Measurements from ENCODE around the gene FEZF2. TPM values are rescaled to one million over a fixed set of nuclear protein-coding genes. Genes with fewer than 3 reads are reported as not detected.

FEZF2 gene
- total RNA-seq, 1 experiment from 2014 or later, result not detected

DNA sequence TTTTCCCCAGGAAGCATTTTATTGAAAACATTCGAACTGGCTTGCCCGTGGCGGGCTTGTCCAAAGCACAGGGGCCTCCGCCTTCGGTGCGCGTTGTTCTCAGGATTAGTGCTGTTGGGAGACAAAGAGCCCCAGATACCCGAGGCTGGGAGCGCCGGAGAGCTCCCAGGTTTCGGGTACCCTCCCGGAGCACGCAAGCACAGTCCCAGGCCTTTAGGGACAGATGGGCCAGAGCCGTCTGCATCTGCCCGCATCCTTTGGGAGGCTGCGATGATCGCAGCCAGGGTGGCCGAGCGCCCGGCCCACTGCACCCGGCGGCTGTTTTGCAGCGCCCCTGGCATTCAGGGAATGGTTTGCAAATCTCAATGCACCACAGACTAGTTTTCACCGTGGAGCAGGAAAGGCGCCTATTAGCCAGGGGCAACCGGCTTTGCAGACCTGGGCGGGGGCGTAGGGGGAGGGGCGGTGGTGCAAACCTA is 5.0 kb upstream of the FEZF2 start:
- no peak for DNase-seq
- intact Hi-C loops (cut with micrococcal nuclease; ENCODE audit: unreplicated experiment), result no loop called here
- TF ChIP-seq, protein P1, sequence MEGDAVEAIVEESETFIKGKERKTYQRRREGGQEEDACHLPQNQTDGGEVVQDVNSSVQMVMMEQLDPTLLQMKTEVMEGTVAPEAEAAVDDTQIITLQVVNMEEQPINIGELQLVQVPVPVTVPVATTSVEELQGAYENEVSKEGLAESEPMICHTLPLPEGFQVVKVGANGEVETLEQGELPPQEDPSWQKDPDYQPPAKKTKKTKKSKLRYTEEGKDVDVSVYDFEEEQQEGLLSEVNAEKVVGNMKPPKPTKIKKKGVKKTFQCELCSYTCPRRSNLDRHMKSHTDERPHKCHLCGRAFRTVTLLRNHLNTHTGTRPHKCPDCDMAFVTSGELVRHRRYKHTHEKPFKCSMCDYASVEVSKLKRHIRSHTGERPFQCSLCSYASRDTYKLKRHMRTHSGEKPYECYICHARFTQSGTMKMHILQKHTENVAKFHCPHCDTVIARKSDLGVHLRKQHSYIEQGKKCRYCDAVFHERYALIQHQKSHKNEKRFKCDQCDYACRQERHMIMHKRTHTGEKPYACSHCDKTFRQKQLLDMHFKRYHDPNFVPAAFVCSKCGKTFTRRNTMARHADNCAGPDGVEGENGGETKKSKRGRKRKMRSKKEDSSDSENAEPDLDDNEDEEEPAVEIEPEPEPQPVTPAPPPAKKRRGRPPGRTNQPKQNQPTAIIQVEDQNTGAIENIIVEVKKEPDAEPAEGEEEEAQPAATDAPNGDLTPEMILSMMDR (IDR thresholded peaks at IDR 0.05; ENCODE audit: insufficient read depth in 1 of 2, low read depth in 1 of 2, low read length in 1 of 2, severe bottlenecking in 1 of 2, unreplicated experiment in 1 of 2), result no peak
- H3K4me3 Mint-ChIP-seq (ENCODE audit: unreplicated experiment), result no peak overlapping the region
- H3K27me3 ChIP-seq (replicated peaks; ENCODE audit: control insufficient read depth, insufficient read depth, low read length), result peaks cover 3% of the 10 kb centered on the region
- ChIA-PET CTCF (no interaction called here), POLR2A (no interaction called here)
- no peak overlapping the region for H3K4me3 ChIP-seq (ENCODE audit: low read depth, low read length)
- no peaks in the 10 kb centered on the region for H3K9me3 ChIP-seq
- H3K36me3 Mint-ChIP-seq (ENCODE audit: insufficient read depth, unreplicated experiment), result no peaks in the 10 kb centered on the region
- H3K27ac Mint-ChIP-seq (ENCODE audit: unreplicated experiment), result no peak overlapping the region
- no peaks in the 10 kb centered on the region for H3K4me1 Mint-ChIP-seq (ENCODE audit: low read depth, unreplicated experiment)
- H3K27me3 Mint-ChIP-seq (ENCODE audit: insufficient read depth, unreplicated experiment), result peaks cover 32% of the 10 kb centered on the region
- H3K9me3 Mint-ChIP-seq (ENCODE audit: unreplicated experiment), result no peaks in the 10 kb centered on the region
- no TSS peak for BruUV-seq (replicated peaks)
- no peaks in the 10 kb centered on the region for H3K36me3 ChIP-seq (ENCODE audit: control insufficient read depth, insufficient read depth, low read length)
- H3K4me1 ChIP-seq, result no peaks in the 10 kb centered on the region

DNA sequence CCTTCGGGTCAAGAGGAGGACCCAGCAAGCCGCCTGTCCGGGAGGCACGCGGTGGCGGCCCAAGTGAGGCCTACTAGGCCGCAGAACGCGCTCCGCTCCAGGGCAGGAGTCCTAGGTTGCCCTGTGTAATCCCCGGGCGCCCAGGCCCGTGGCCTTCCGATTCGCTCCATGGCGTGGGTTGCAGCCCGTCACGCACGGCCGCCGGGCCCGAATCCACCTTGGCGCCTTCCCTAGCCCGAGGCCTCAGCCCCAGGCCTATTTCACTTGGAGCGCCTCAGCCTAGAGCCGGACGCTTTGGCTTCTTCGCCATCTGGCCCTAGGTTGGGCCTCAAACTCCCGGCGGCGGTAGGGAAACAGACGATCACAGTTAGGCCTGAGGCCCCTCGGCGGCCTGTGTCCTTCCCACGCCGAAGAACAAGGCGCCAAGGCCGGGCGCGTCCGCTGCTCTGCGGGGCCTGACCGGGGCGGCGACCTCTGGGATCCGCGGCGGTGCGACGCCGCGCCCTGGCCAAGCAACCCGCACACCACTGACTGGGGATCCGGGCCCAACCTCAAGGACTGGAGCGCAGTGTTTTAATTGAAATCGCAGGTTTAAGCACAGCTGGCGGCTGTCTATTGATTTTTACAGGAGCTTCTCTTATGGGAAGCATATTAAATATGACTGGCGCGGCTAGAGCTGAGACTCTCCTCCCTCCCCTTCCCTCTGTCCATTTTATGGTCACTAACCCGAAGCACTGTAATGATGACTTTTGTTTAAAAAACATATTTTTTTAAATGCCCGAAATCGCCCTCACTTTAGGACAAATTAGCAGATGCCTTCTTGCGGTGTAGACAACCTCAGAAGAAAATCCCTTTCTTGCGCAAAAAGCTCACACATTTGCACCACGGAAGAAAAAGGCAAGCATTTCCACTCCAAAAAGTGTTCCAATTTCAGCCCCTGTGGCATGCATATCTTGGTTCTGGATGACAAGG is 3.8 kb upstream of the FEZF2 start:
- intact Hi-C loops (cut with micrococcal nuclease; ENCODE audit: unreplicated experiment), result no loop called here
- ChIA-PET POLR2A (no interaction called here), CTCF (no interaction called here)
- Mint-ChIP-seq H3K4me3 (ENCODE audit: unreplicated experiment) (no peak overlapping the region), H3K27ac (ENCODE audit: unreplicated experiment) (no peak overlapping the region), H3K4me1 (ENCODE audit: low read depth, unreplicated experiment) (no peaks in the 10 kb centered on the region), H3K36me3 (ENCODE audit: insufficient read depth, unreplicated experiment) (no peaks in the 10 kb centered on the region), H3K9me3 (ENCODE audit: unreplicated experiment) (no peaks in the 10 kb centered on the region), H3K27me3 (ENCODE audit: insufficient read depth, unreplicated experiment) (peaks cover 30% of the 10 kb centered on the region)
- no peaks in the 10 kb centered on the region for H3K9me3 ChIP-seq
- H3K36me3 ChIP-seq (ENCODE audit: control insufficient read depth, insufficient read depth, low read length), result no peaks in the 10 kb centered on the region
- H3K27me3 ChIP-seq (replicated peaks; ENCODE audit: control insufficient read depth, insufficient read depth, low read length), result peaks cover 3% of the 10 kb centered on the region
- no peak for DNase-seq
- BruUV-seq (replicated peaks), result no TSS peak
- TF ChIP-seq, protein P1 (IDR thresholded peaks at IDR 0.05; ENCODE audit: insufficient read depth in 1 of 2, low read depth in 1 of 2, low read length in 1 of 2, severe bottlenecking in 1 of 2, unreplicated experiment in 1 of 2), result no peak
- H3K4me1 ChIP-seq, result no peaks in the 10 kb centered on the region
- no peak overlapping the region for H3K4me3 ChIP-seq (ENCODE audit: low read depth, low read length)

DNA sequence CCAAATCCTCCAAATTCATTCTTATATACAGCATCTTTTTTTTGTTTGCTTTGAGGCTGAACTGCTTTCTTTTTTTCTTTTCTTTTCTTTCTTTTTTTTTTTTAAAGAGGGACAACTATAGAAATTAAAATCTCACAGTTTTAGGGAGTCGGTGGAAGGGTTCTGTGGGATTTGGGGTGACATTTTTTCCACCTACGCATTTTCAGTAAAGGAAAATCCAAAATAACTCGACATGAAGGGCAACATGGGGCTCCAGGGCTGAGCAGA is 3.0 kb upstream of the FEZF2 start:
- Mint-ChIP-seq H3K36me3 (ENCODE audit: insufficient read depth, unreplicated experiment) (no peaks in the 10 kb centered on the region), H3K4me3 (ENCODE audit: unreplicated experiment) (no peak overlapping the region), H3K27me3 (ENCODE audit: insufficient read depth, unreplicated experiment) (peaks cover 27% of the 10 kb centered on the region), H3K9me3 (ENCODE audit: unreplicated experiment) (no peaks in the 10 kb centered on the region), H3K27ac (ENCODE audit: unreplicated experiment) (no peak overlapping the region), H3K4me1 (ENCODE audit: low read depth, unreplicated experiment) (no peaks in the 10 kb centered on the region)
- CTCF ChIA-PET, result no interaction called here
- intact Hi-C loops (cut with micrococcal nuclease; ENCODE audit: unreplicated experiment), result no loop called here
- Histone ChIP-seq H3K36me3 (ENCODE audit: control insufficient read depth, insufficient read depth, low read length) (no peaks in the 10 kb centered on the region), H3K4me3 (ENCODE audit: low read depth, low read length) (no peak overlapping the region), H3K9me3 (no peaks in the 10 kb centered on the region), H3K27me3 (replicated peaks; ENCODE audit: control insufficient read depth, insufficient read depth, low read length) (peaks cover 3% of the 10 kb centered on the region), H3K4me1 (no peaks in the 10 kb centered on the region)
- TF ChIP-seq, protein P1 (IDR thresholded peaks at IDR 0.05; ENCODE audit: insufficient read depth in 1 of 2, low read depth in 1 of 2, low read length in 1 of 2, severe bottlenecking in 1 of 2, unreplicated experiment in 1 of 2), result no peak
- POLR2A ChIA-PET, result no interaction called here
- BruUV-seq (replicated peaks), result no TSS peak
- DNase-seq, result no peak

All from Caco-2 (cell line).